Stimulated activated CD8-positive, alpha-beta memory T cell treated with anti-CD3 and anti-CD28 coated beads, Interleukin-12 subunit alpha, Interleukin-12 subunit beta, amount 100 ng/mL, for 24 hours (primary cell): ENCODE data around the gene CHST1.

ENCODE experiments used
- DNase-seq: peaks from one replicate; pipeline ENCODE4 v3.0.0-alpha.2; 2020; ENCODE audit errors: extremely low read depth

Gene CHST1

DNA sequence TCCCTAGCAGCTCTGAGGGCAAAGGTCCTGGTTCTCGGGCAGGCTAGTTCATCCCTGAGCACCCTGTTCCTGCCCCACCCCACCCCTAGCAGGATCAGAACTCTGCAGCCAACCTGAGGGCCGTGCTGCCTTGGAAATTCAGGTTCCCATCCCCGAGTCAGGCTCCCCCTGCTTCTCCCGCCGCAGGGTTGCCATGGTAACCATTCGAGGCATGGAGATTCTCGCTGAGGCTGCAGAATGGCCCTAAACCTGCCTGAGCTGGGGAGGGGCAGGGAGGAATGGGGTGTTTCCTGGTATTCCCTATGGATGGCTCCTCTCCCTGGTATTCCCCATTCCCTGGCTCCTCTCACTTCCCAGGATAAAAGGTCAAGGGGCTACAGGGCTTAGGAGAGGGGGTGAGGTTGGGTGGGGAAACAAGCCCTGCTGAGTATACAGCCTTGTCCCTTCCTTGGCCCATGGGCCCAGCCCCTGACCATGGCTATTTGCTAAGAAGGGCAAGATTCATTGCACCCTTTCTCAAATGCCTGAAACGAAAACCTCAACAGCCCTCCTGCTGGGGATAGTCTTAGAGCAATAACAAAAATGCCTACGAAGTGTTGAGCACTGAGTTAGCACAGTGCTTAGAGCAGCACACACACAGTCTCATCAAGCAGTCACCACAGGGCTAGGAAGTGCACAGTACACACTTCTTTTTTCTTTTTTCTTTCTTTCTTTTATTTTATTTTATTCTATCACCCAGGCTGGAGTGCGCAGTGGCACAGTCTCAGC lies 58.7 kb downstream of the CHST1 start:
- DNase-seq, result no peak

DNA sequence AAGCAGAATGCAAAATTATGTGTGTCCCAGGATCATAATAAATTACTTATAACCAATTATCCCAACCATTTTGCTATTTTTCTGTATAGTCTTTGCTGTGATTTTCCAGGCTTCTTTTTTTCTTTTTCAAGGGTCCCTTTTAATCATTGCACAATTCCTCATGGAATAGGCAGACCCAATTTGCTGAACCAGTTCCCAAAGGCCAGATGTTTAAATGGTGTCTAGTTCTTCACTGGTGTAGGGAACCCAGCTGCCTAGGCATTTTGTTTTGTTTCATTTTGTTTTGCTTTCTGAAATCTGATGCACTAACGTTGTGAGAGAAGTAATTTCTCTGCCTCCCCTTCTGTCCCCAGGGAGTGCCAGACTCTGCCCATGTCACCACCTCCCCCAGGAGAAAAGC lies 60.4 kb downstream of the CHST1 start:
- no peak for DNase-seq

DNA sequence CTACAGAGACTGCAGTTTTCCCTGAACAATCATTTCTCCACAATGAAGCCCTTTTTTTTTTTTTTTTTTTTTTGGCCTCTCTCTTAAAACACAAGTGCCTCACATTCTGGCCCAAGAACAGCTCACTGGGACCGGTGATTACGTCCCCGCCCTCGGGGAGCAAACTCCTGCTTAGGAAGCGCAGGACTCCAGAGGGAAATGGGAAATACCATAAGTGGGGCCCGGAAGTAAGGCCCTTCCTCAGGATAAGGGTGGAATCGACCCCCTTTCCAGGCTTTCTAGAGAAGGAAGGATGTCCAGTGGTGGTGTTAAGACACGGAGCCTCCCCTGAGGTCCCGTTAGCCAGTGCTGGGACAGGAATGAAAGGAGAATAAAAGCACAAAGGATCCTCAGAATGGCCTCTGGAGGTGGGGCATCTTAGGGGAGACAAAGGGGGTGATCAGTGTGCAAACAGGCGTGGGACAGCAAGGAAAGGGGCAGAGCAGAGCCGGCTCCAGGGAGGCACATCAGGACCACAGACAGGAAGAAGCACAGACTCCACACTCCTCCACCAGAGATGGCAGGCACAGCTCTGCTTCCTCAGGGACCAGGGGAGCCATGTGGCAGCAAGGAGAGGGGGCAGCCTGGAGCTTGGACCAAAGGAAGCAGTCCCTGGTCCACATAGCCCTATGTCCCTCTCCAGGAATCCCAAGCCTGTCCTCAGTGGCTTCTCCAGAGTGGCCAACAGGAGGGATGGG lies 61.3 kb downstream of the CHST1 start:
- no peak for DNase-seq

DNA sequence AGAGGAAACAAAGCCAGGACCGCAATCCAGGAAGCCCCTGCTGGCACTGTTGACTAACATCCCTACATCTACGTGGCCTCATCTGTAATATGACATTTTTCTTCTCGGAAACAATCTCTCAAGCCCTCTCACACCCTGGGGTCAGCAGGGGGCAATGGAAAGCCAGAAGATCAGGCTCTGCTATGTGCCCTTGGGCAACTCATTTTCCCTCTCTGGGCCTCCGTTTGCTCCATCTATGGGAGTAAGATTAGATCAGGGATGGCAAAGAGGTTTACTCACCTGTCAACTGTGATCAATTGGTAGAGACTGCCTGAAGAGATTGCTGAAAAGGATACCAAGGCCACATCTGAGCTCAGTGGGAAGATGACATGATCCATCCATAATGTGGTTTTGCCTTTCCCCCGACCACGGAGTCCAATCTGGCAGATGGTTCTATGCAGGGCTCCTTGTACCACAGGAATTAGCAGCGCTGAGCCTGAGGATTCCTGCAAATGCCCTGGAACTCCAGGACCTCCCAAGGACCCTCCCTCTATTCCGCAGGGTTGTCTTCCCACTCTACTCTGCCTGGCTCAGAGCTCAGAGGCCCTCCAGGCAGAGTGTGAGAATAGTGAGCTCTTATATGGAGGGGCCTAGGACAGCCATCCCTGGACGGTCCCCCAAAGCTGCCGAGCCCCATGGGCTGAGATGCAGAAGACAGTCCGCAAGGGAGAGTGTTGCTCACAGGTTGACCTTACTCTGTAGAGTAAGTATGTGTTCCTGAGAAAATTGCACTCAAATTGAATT lies 66.1 kb downstream of the CHST1 start:
- no peak for DNase-seq
